ENCODE measurements around the gene RNH1. TPM values are rescaled to one million over a fixed set of nuclear protein-coding genes. Genes with fewer than 3 reads are reported as not detected.

RNH1 gene
- total RNA-seq, 1 donor from 2014 or later: 126 TPM

GRCh38 chr11:506238-506994 lies 626 bp downstream of the RNH1 start:
- H3K4me3 Mint-ChIP-seq (ENCODE audit: low read depth): peak overlapping the region; percentile 95
- no peaks in the 10 kb centered on the region for H3K9me3 Mint-ChIP-seq
- H3K4me1 Mint-ChIP-seq (ENCODE audit: low read depth): peaks cover 17% of the 10 kb centered on the region
- no peaks in the 10 kb centered on the region for H3K27me3 Mint-ChIP-seq (ENCODE audit: low read depth)
- intact Hi-C loops (cut with micrococcal nuclease): loop anchor here (1.0 to 2.0 kb wide), 4 partner anchors 29 to 300 kb away; partner anchors contain the start of genes BET1L, HRAS and RIC8A
- DNase-seq (ENCODE audit: low spot score): peak; percentile 96
- H3K36me3 Mint-ChIP-seq (ENCODE audit: low read depth): peaks cover 27% of the 10 kb centered on the region
- peak overlapping the region; percentile 99 for H3K27ac Mint-ChIP-seq

GRCh38 chr11:504994-505344 lies 2.1 kb downstream of the RNH1 start:
- intact Hi-C loops (cut with micrococcal nuclease): no loop called here
- Mint-ChIP-seq H3K4me3 (ENCODE audit: low read depth) (peak overlapping the region; percentile 95), H3K4me1 (ENCODE audit: low read depth) (peaks cover 17% of the 10 kb centered on the region), H3K27ac (peak overlapping the region; percentile 63), H3K27me3 (ENCODE audit: low read depth) (no peaks in the 10 kb centered on the region), H3K36me3 (ENCODE audit: low read depth) (peaks cover 34% of the 10 kb centered on the region), H3K9me3 (no peaks in the 10 kb centered on the region)
- DNase-seq (ENCODE audit: low spot score): no peak

GRCh38 chr11:504053-504993 lies 2.7 kb downstream of the RNH1 start:
- H3K9me3 Mint-ChIP-seq: no peaks in the 10 kb centered on the region
- H3K4me3 Mint-ChIP-seq (ENCODE audit: low read depth): peak overlapping the region; percentile 95
- H3K4me1 Mint-ChIP-seq (ENCODE audit: low read depth): peaks cover 17% of the 10 kb centered on the region
- peak overlapping the region; percentile 63 for H3K27ac Mint-ChIP-seq
- peaks cover 32% of the 10 kb centered on the region for H3K36me3 Mint-ChIP-seq (ENCODE audit: low read depth)
- no peak for DNase-seq (ENCODE audit: low spot score)
- intact Hi-C loops (cut with micrococcal nuclease): no loop called here
- H3K27me3 Mint-ChIP-seq (ENCODE audit: low read depth): no peaks in the 10 kb centered on the region

GRCh38 chr11:503179-503981 lies 3.7 kb downstream of the RNH1 start:
- H3K27ac Mint-ChIP-seq: no peak overlapping the region
- peaks cover 17% of the 10 kb centered on the region for H3K4me1 Mint-ChIP-seq (ENCODE audit: low read depth)
- DNase-seq (ENCODE audit: low spot score): no peak
- H3K27me3 Mint-ChIP-seq (ENCODE audit: low read depth): no peaks in the 10 kb centered on the region
- H3K4me3 Mint-ChIP-seq (ENCODE audit: low read depth): peak overlapping the region; percentile 51
- H3K9me3 Mint-ChIP-seq: no peaks in the 10 kb centered on the region
- peaks cover 38% of the 10 kb centered on the region for H3K36me3 Mint-ChIP-seq (ENCODE audit: low read depth)
- intact Hi-C loops (cut with micrococcal nuclease): no loop called here

GRCh38 chr11:502288-503178 lies 4.5 kb downstream of the RNH1 start:
- Mint-ChIP-seq H3K9me3 (no peaks in the 10 kb centered on the region), H3K4me1 (ENCODE audit: low read depth) (peaks cover 16% of the 10 kb centered on the region), H3K27ac (no peak overlapping the region), H3K27me3 (ENCODE audit: low read depth) (no peaks in the 10 kb centered on the region), H3K4me3 (ENCODE audit: low read depth) (no peak overlapping the region), H3K36me3 (ENCODE audit: low read depth) (peaks cover 42% of the 10 kb centered on the region)
- no peak for DNase-seq (ENCODE audit: low spot score)
- intact Hi-C loops (cut with micrococcal nuclease): no loop called here

GRCh38 chr11:501683-502287 lies 5.3 kb downstream of the RNH1 start:
- Mint-ChIP-seq H3K36me3 (ENCODE audit: low read depth) (peaks cover 50% of the 10 kb centered on the region), H3K27ac (no peak overlapping the region), H3K27me3 (ENCODE audit: low read depth) (no peaks in the 10 kb centered on the region), H3K4me3 (ENCODE audit: low read depth) (no peak overlapping the region), H3K4me1 (ENCODE audit: low read depth) (peaks cover 18% of the 10 kb centered on the region), H3K9me3 (no peaks in the 10 kb centered on the region)
- no peak for DNase-seq (ENCODE audit: low spot score)
- intact Hi-C loops (cut with micrococcal nuclease): no loop called here

- intact Hi-C loops (cut with micrococcal nuclease): no loop called here
- peak overlapping the region; percentile 17 for H3K27ac Mint-ChIP-seq
- H3K4me1 Mint-ChIP-seq (ENCODE audit: low read depth): peaks cover 17% of the 10 kb centered on the region
- H3K36me3 Mint-ChIP-seq (ENCODE audit: low read depth): peaks cover 53% of the 10 kb centered on the region
- H3K27me3 Mint-ChIP-seq (ENCODE audit: low read depth): no peaks in the 10 kb centered on the region
- no peak for DNase-seq (ENCODE audit: low spot score)
- no peaks in the 10 kb centered on the region for H3K9me3 Mint-ChIP-seq
- no peak overlapping the region for H3K4me3 Mint-ChIP-seq (ENCODE audit: low read depth)
Measured at GRCh38 chr11:501001-501682, 5.9 kb downstream of the RNH1 start.

GRCh38 chr11:499201-500076 lies 7.6 kb downstream of the RNH1 start:
- Mint-ChIP-seq H3K4me1 (ENCODE audit: low read depth) (peaks cover 6% of the 10 kb centered on the region), H3K4me3 (ENCODE audit: low read depth) (no peak overlapping the region), H3K27me3 (ENCODE audit: low read depth) (no peaks in the 10 kb centered on the region), H3K36me3 (ENCODE audit: low read depth) (peaks cover 52% of the 10 kb centered on the region), H3K27ac (no peak overlapping the region), H3K9me3 (no peaks in the 10 kb centered on the region)
- intact Hi-C loops (cut with micrococcal nuclease): no loop called here
- DNase-seq (ENCODE audit: low spot score): no peak

- Mint-ChIP-seq H3K27ac (no peak overlapping the region), H3K9me3 (no peaks in the 10 kb centered on the region), H3K4me3 (ENCODE audit: low read depth) (no peak overlapping the region), H3K36me3 (ENCODE audit: low read depth) (peaks cover 52% of the 10 kb centered on the region), H3K27me3 (ENCODE audit: low read depth) (no peaks in the 10 kb centered on the region), H3K4me1 (ENCODE audit: low read depth) (peaks cover 3% of the 10 kb centered on the region)
- intact Hi-C loops (cut with micrococcal nuclease): no loop called here
- DNase-seq (ENCODE audit: low spot score): no peak
Measured at GRCh38 chr11:498297-499181, 8.5 kb downstream of the RNH1 start.

Measured in activated T-helper 2 cell treated with anti-CD3 and anti-CD28 coated beads, Interferon-gamma antibody, Interleukin-2, Interleukin-4, amounts not matched to agents 10 μg/mL and 5 μg/mL and 100 μg/mL, durations not matched to agents 14 hours and 24 hours and 36 hours (primary cell).